ENCODE data around the gene POLDIP2.

- TF ChIP-seq CTCF (IDR thresholded peaks at IDR 0.05) (no peak), POLR2A (IDR thresholded peaks at IDR 0.05) (no peak)
Measured at GRCh38 chr17:28391401-28391800, 34.1 kb upstream of the POLDIP2 start.
